Embryonic facial prominence (tissue), 1 donor: ENCODE measurements around the gene ARMS2.

Experiments used
- DNase-seq: peaks from one replicate; pipeline ENCODE4 v3.0.0-alpha.2; 2016; ENCODE audit errors: extremely low spot score

Gene ARMS2

GRCh38 chr10:122493761-122494160, 39.3 kb downstream of the ARMS2 start:
- DNase-seq = no peak

DNA sequence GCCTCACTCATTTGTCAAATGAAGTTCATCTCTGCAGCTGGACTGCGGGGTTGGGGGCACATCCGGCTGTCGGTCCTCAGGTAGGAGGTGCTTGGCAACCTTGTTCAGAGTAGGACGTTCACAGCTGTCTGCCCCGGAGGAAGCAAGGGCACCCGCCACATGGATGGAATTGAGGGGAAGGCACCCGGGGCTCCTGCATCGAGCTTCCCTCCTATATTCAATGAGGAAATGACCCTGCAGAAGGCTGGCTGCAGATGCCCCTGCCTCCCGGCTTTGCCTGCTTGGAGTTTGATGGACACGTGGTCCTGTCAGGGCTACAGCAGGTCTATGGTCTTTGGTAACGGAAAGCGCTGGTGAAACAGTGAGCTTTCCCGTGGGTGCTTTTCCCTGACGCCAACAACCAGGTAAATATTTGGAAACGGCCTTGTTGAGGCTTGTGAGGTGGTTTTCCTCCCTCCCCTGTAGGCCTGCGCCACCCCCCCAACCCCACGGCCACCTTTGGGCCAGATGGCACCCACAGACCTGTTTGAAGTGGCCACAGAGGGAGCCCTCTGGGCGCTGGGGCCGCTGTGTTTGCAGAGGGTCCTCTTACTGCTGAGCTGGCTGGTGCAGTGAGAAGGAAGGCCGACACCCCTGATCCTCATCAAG, 39.8 kb downstream of the ARMS2 start:
- no peak for DNase-seq

GRCh38 chr10:122494833-122495232, 40.4 kb downstream of the ARMS2 start:
- DNase-seq = no peak

GRCh38 chr10:122495406-122496340, 41.2 kb downstream of the ARMS2 start:
- DNase-seq = no peak

GRCh38 chr10:122497241-122497640, 42.8 kb downstream of the ARMS2 start:
- no peak for DNase-seq

DNA sequence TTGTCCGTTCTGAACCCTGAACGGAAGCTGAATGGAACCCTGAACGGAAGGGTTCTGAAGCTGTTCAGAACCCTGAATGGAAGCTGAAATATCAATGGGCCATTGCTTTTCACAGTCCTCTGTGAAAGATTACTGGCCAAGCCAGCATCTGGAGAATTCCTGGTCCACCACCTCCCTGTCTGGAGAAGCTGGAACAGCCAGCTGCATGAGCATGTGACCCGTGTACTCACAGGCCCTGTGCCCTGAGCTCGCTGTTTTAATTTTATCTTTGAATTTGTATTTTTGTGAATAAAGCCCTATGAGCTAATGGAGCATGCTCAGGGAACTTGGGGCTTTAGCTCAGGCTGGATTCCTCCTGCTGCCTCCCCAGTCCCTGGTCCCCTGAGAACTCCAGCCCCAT, 44.1 kb downstream of the ARMS2 start:
- DNase-seq = no peak

DNA sequence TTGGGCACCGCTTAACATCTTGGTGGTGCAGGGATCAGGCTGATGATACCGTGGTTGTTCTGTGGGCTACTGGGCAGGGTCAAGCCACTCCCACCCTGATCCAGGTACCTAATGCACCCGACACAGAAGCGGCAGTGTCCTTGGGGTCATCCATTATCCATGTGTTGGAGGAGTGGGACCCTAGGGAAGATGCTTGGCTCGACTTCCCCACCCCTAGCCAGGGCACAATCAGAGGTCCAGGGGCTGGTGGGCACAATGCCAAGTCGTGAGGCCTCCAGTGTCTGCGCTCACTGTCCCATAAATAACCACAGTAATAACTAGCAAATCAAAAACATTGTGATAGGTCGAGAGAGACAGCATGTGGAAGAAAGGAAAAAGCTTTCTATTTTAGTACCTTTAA, 44.6 kb downstream of the ARMS2 start:
- no peak for DNase-seq

- peak; percentile 47 for DNase-seq
Observed at GRCh38 chr10:122499491-122499941, 45.1 kb downstream of the ARMS2 start.

- DNase-seq = no peak
Observed at GRCh38 chr10:122500194-122500593, 45.7 kb downstream of the ARMS2 start.

- no peak for DNase-seq
Observed at GRCh38 chr10:122500726-122501125, 46.3 kb downstream of the ARMS2 start.

DNA sequence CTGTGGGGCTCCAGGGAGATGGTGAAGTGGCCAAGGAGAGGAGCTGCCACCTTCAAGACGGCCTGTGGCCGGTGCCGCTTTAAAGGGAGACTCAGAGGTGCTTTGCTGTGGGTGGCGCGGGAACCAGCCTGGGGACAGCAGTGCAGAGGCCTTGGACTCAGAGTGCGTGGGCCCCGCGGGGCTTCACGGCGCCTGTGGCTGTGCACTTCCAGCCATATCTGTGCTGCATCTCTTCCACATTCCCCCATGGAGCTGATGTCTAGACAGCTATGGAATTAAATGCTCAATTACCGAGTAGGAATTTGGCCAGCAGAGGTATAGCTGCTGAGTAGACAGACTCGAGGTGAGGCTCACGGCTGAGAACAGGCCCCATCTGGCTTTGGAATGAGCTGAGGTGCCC, 48.6 kb downstream of the ARMS2 start:
- DNase-seq = no peak

GRCh38 chr10:122503886-122504609, 49.6 kb downstream of the ARMS2 start:
- no peak for DNase-seq

DNA sequence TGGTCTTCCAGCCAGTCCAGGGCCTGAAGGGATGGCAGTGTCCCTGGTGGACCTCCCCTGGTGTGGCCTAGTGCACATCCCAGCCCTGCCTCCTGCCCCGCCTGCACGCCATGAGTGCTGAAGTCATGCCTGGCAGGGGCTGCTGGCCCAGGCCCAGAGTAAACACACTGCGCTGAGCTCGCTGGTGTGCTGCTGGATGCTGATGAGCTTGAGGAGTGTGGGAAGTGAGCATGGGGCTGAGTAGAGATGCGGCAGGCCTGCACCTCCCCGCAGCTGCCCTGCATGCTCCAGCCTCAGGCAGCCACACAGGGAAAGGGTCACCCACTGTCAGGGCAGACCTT, 50.1 kb downstream of the ARMS2 start:
- no peak for DNase-seq

- DNase-seq = no peak
Observed at GRCh38 chr10:122505011-122505410, 50.6 kb downstream of the ARMS2 start.

DNA sequence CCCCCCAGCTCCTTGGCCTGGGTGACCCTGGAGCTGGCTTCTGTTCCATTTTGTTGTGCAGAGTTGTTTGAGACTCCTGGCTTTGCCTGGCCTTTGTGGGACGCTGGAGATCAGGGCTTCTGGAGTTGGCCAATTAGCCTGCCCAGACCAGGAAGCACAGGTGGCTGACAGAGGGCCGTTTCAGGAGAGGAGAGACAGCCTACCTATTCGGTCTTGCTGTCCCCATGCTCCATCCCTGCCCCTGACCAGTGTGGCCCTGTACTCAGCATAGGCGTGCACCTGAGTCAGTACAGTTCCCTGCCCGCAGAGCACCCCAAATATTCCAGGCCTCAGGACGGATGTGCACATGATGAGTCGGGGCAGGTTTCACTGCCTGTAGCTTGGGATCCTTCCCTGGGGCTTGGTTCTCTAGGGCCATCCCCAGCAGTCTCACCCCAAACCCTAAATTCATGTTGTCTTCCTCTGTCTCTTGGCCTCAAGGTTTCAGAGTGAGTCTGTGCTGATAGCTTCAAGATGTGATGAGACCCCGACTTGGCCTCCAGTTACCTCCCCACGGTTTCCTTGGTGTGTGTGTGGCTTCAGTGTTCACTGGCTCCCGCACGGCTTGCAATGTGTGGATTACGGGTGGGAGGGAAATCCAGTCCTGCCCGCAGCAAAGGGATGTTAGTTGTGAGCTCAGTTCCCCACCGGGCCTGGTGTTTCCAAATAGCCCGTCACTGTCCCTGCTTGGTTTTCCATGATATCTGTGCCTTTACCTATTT, 51.6 kb downstream of the ARMS2 start:
- no peak for DNase-seq
